Loucy (cell line): ENCODE measurements around the gene ENTHD1.

Experiments
- CTCF ChIP-seq: fragments of 200-600 bp; sonication (generic); conservative IDR thresholded peaks from 2 replicates; pipeline ENCODE4 v1.5.1; 2014; ENCODE audit warnings: mild to moderate bottlenecking, antibody characterized with exemption, low read length
- EZH2phosphoT487 ChIP-seq: fragments of 200-600 bp; IDR thresholded peaks from 2 replicates; pipeline ENCODE4 v1.6.1; 2018; ENCODE audit warnings: antibody characterized with exemption, mild to moderate bottlenecking, moderate library complexity, borderline replicate concordance

GRCh38 chr22:39693943-39694500 is 199.5 kb downstream of the ENTHD1 start:
- TF ChIP-seq CTCF (no peak), EZH2phosphoT487 (no peak)
